Choroid plexus epithelial cell (primary cell): ENCODE measurements around the gene MGAT5.

Experiments used
- DNase-seq: peaks from one replicate; pipeline ENCODE4 v3.0.0-alpha.2; 2010; ENCODE audit warnings: low read depth
- H3K4me3 ChIP-seq: 2 replicates; pipeline ENCODE4 v1.5.1; 2011; ENCODE audit warnings: low read depth, mild to moderate bottlenecking, control low read depth, low read length, moderate library complexity
- TF ChIP-seq, protein P1 (sequence below): conservative IDR thresholded peaks from 2 replicates; pipeline ENCODE4 v1.5.1; 2011; ENCODE audit warnings: low read depth, mild to moderate bottlenecking, control low read depth, inconsistent platforms, low read length, moderate library complexity

MGAT5 gene

DNA sequence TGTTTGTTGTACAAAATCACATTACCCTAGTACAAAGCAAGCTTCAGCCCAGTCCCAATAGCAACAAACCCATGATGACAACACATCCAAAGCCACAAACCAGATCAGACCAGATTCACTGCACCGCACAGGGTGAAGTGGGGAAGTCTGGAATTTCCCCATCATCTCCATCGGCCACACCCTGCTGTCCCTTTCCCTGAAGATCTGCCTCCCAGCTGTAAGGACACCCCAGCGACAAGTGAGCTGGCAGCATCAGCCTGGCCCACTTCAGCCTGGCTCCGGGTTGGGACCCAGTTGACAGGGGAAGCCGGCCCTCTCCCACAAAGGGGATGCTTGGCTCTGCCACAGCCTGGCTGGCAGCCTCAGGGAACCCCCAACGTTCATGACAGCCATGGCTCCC, 207.6 kb downstream of the MGAT5 start:
- no peak overlapping the region for H3K4me3 ChIP-seq
- TF ChIP-seq, protein P1, sequence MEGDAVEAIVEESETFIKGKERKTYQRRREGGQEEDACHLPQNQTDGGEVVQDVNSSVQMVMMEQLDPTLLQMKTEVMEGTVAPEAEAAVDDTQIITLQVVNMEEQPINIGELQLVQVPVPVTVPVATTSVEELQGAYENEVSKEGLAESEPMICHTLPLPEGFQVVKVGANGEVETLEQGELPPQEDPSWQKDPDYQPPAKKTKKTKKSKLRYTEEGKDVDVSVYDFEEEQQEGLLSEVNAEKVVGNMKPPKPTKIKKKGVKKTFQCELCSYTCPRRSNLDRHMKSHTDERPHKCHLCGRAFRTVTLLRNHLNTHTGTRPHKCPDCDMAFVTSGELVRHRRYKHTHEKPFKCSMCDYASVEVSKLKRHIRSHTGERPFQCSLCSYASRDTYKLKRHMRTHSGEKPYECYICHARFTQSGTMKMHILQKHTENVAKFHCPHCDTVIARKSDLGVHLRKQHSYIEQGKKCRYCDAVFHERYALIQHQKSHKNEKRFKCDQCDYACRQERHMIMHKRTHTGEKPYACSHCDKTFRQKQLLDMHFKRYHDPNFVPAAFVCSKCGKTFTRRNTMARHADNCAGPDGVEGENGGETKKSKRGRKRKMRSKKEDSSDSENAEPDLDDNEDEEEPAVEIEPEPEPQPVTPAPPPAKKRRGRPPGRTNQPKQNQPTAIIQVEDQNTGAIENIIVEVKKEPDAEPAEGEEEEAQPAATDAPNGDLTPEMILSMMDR: no peak
- DNase-seq: peak; percentile 24

DNA sequence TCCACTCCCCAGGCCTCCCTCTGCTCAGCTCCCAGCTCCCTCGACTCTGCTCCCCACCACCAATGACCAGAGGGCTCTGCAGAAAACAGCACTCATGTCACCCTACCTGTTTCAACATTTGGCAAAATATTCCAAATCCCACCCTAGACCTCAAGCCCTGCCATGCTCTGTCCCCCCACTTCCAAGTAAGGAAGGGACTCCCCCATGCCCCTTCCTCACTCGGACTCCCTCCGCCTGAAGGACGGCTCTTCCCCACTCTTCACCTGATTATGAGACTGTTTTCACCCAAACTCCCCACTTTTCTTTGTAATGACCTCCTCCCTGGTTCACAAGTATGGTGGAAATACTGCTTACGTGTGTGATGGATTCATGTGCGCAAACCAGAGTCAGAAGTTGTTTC, 208.4 kb downstream of the MGAT5 start:
- no peak overlapping the region for H3K4me3 ChIP-seq
- TF ChIP-seq, protein P1: no peak
- DNase-seq: no peak

DNA sequence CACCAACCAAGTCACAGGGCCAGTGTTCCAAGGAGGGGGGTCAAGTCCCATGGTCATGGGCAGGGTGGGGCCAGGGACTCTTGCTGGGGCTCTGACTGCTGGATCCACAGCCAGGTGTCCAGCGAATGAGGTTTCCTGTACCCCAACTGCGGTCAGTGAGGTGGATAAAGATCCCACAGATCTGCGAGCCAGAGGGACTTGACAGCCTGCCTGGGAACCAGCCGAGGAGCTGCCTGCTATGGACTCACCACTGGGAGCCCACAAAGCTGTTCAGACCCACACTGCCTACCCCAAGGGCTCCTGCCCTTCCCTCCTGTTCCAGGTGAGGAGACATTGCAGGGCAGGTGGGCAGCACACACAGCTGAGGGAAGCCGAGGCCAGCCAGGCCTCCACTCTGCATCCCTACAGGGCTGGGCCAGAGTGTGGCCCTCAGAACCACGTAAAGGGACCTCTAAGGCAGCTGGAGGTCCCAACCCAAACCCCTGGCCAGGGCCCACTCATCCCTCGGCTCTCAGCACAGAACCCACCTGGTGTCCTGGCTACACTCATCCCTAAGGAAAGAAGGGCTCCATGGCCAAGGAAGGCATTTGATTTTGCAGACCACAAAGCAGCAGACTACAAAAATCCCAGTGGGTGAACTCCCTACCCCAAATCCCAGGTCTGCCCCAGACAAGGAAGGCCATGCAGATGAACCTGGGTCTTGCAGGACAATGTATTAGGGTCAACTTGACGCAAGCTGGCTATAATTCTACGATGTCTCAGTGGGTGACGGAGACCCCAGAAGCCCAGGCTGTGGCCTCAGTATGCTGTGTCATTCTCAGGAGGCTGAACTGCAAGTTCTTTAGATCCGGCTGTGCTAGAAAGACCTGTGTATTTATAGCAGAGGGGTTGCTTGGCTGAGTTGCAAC, 209.2 kb downstream of the MGAT5 start:
- TF ChIP-seq, protein P1: no peak
- no peak for DNase-seq
- H3K4me3 ChIP-seq: no peak overlapping the region

DNA sequence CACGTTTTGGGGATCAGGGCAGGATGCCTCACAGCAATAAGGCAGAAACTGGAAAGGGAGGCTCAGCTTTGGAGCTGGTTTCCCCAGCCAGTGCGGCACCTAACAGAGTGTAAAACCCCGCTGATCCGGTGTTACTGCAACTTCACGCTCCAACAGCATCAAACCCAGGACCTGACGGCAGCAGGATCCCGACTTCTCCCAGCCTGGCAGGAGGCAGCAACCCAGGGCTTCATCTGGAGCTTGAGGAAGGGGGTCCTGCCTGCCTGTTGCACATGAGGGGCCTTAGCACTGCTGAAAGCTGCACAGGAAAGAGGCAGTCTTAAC, 209.8 kb downstream of the MGAT5 start:
- H3K4me3 ChIP-seq: no peak overlapping the region
- TF ChIP-seq, protein P1: no peak
- no peak for DNase-seq

DNA sequence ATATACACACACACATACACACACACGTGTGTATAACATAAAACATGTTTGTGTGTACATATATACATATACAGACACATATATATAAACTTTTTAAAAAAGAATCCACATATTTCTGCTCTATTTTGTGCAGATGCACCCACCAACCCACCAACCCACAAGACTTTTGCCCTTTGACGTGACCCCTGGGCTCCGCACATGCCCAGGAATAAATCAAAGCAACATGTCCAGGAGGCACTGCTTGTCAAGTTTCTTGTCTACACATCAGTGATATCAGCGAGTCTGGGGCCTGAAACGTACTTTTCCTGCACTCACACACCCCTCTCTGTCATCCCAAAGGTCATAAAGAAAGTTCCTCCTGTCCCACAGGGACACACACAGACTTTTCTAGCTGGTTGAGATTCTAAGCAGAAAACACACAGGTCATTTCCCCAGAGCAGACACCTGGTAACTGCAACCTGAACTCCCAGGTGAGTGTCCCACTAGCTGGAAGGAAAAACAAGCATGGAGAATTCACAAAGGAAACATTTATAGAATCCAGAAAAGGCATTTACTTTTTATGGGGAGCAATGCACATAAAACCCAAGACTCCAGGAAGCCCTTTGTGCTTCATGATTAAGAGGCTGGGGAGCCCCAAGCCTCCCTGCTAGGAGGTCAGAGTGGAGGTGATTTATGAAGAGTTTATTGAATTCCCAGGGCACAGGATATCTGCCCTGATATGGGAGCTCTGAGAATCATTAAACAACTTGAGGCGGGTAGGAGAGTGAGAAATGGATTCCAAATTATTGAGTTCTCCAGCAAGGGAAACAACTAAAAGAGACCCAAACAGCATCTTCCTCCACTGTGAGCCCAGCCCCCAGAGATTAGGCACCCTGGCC, 211.6 kb downstream of the MGAT5 start:
- TF ChIP-seq, protein P1: no peak
- no peak for DNase-seq

DNA sequence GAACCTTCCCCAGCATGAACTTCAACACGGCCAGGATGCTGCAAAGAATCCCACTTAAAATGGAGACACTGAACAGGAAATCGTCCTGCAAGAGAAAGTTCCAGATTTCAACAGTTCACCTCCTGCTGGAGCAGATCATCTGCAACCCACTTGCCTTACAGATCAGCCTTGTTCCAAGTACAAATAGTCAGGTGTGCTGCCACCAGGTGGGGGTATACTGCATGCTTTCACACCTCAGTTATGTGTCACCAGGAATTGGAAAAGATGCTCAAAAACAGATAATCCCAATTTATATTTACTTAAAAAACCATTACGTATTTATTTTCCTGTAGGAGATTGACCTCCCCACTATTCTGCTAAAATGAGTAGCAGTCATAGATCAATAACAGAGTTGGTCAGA, 212.3 kb downstream of the MGAT5 start:
- DNase-seq: peak; percentile 37
- no peak overlapping the region for H3K4me3 ChIP-seq
- TF ChIP-seq, protein P1: peak; percentile 31

More for the DNA sequence above, 211.6 kb downstream of the MGAT5 start:
- no peak overlapping the region for H3K4me3 ChIP-seq
